ENCODE data around the gene SSR1.
"Not testable (repeated sequence)": the region's sequence is repeated elsewhere in the genome, so short reads cannot be mapped to it uniquely, and the experiment has no call there.

The SSR1 gene

DNA sequence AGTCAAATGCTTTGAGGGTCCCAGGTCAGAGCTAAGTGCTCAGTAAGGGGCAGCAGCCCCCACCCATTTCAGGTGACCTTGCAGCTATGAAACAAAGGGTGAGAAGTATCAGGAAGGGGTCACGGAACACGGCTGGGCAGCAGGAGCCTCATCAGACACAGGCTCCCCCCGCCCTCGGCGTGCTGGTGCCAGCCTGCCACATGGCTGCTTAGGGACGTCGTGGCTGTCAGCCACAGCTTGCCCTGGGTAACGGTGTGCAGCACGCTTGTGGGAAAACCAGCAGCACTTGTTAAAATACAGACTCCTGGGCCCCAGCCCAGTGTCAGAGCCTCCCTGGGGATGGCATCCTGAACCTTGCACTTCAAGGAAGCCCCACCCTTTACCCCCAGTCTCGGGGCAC is 39.3 kb downstream of the SSR1 start:
- DNase-seq: no peak

DNA sequence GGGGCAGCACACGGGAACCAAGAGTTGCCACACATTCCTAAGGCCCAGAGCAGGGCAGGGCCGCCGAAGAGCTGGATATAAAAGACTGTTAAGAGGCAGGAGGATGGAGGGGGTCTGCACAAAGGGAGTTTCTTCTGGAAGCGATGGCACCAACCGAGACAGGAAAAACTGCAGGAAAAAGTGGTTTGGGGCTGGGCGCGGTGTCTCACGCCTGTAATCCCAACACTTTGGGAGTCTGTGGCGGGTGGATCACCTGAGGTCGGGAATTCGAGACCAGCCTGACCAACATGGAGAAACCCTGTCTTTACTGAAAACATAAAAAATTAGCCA is 41.8 kb downstream of the SSR1 start:
- DNase-seq: no peak

- no peak for DNase-seq
Observed at GRCh38 chr6:7270320-7271204, 42.4 kb downstream of the SSR1 start.

- no peak for DNase-seq
Observed at GRCh38 chr6:7269816-7270215, 43.2 kb downstream of the SSR1 start.

GRCh38 chr6:7268816-7269555 is 44.0 kb downstream of the SSR1 start:
- DNase-seq: no peak

DNA sequence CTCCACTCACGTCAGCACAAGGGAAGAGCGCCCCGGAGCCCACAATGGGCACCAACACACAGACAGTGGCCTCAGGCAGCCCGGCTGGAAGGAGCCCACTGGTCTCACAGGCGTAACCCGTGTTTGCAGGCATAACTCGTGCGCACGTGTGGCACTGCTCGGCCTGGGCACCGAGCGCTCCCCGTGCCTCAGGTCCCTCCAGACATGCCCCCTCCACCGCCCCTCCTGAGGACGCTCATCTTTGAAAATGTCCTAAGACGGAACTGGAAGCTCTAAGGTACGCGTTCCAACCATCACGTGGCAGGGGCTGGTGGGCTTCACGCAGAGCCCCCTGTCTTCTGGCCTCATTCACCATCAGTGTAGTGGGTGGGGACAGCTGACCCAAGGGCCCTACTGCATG is 44.6 kb downstream of the SSR1 start:
- DNase-seq: no peak

DNA sequence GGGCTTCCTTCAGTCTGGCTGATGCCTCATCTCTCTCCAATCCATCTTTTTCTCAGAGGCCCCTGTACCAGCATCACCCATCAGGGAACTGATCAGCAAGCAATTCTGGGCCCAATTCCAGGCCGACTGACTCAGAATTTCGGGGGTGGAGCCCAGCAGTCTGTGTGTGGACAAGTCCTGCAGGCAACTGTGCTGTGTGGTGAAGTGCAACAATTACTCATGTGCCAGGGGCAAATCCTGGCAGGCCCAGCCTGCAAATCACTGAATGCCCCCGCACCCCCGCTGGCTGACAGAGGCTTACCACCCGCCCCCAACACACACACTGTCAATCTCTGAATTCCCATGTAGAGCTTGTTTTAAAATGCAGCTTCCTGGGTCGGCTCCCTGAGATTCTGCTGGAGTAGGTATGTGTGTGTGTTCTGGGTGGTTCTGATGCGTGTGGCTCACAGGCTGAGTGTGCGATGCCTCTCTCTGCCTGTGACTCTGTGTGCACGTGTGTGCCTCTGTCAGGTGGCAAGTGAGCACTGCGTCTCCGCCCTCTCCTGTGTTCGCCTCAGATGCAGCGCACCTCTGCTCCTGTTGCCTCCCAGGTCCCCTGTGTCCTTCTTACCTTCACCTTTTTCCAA is 45.4 kb downstream of the SSR1 start:
- no peak for DNase-seq

DNA sequence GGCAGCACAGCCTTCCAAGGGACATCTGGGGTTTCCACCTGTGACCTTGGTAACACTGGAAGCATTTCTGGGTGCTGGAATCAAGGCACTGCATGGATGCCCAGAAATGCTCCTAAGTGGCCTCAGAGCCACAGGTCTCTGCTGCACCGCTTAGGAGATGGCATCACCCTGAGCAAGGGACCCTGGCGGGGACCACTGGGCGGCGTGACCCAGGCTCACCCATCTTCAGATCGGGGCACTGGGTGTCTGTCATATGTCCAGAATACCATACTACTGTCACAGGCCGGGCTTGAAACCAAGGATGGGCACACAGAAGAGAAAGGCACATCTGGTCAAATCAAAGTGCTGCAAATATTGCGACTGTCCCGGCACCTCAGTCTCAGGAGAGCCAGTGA is 45.9 kb downstream of the SSR1 start:
- DNase-seq: no peak

DNA sequence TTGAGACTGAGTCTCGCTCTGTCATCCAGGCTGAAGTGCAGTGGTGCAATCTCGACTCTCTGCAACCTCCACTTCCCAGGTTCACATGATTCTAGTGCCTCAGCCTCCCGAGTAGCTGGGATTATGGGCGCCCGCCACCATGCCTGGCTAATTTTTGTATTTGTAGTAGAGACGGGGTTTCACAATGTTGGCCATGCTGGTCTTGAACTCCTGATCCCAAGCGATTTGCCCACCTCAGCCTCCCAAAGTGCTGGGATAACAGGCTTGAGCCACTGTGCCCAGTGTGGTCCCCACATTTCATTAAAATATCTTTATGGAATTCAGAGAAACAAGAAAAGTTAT is 47.6 kb downstream of the SSR1 start:
- not testable (repeated sequence) for DNase-seq

DNA sequence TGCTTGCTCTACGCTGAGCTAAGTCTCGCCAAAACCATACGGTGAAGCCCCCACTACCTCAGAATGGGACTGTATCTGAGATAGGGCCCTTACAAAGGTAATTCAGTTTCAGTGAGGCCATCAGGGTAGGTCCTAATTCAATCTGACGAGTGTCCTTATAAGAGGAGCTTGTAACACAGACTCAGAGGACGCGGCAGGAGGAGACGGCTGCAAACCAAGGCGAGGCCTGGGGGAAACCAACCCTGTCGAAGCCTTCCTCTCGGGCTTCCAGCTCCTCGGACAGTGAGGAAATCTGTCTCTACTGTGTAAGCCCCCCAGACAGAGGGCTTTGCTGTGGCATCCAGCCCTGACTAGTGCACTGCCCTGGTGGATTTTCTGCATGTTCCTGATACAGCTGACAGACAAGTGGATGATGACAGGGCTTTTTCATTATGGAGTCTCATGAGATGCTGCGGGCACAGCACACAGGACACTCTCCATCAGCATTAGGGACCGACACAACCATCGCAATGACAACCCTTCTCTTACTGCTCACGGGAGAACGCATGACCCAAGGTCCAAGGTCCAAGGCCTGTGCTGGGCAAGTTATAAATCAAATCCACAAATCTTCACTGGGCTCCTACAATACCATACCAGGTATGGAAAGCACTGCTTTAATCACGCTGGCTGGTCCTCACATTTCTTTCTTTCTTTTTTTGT is 48.2 kb downstream of the SSR1 start:
- DNase-seq: no peak

GRCh38 chr6:7264041-7264440 is 49.0 kb downstream of the SSR1 start:
- no peak for DNase-seq

DNA sequence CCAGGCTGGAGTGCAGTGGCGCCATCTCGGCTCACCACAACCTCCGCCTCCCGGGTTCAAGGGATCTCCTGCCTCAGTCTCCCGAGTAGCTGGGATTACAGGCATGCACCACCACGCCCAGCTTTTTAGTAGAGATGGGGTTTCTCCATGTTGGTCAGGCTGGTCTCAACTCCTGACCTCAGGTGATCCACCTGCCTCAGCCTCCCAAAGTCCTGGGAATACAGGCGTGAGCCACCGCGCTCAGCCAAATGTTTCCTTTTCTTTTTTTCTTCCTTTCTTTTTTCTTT is 49.5 kb downstream of the SSR1 start:
- not testable (repeated sequence) for DNase-seq

- DNase-seq: no peak
Observed at GRCh38 chr6:7262746-7263518, 50.1 kb downstream of the SSR1 start.

GRCh38 chr6:7261852-7262461 is 51.0 kb downstream of the SSR1 start:
- DNase-seq: no peak

GRCh38 chr6:7261032-7261841 is 51.8 kb downstream of the SSR1 start:
- no peak for DNase-seq

DNA sequence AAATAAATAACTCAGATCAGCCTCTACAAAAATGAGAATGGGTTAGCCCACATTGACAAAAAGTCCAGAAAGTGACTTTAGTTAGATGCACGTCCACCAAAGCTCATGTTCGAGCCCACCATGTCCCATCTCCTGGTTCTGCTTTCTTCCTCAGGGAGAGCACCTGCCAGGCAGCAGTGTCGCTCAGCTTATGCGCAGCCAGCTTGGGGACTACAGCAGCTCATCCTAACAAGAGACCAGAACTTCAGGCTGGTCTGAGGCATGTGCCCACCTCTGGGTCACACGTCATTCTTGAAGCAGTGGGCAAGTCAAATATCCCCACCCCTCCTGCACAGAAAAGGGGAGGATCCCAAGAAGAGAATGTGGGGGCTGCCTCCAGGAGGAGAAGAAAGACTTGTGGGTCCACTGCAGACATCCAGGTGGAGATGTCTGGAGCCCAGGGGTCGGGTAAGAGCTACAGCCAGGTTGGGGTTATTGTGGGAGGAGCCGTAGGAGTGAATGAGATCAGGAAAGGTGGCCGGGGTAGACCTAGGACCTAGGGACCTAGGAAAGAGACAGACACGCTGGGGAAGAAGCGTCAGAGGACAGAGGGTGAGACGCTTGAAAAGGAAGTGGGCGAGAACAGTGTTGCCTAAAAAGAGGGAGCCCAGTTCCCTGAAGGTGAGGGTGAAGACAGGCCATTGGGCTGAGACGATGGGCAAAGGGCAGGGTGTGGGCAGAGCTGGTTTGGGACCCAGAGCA is 52.5 kb downstream of the SSR1 start:
- DNase-seq: no peak

DNA sequence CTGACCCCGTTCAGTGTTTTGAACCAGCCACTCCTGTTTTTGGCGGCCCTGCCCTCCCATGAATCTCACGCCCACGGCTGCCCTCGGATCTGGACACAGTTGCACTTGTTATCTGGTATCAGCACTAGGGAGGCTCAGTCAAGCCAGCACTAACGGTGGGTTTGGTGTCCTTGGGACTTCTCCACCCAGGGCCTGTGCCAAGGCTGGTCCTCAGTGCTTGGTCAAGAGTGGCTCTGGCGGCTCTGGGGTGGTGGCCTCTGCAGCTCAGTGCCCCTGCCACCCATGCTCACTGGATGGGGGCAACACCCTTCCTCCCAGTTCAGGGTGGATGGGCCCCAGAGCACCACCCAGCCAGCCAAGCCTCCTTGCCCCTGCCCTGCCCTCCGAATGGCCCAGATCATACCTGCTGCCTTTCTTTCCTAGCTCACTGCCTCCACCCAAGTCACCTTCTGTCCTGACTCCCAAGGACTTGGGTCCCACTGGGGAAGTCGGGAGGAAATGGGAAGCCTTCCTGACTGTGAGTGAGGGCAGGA is 54.7 kb downstream of the SSR1 start:
- DNase-seq: no peak

DNA sequence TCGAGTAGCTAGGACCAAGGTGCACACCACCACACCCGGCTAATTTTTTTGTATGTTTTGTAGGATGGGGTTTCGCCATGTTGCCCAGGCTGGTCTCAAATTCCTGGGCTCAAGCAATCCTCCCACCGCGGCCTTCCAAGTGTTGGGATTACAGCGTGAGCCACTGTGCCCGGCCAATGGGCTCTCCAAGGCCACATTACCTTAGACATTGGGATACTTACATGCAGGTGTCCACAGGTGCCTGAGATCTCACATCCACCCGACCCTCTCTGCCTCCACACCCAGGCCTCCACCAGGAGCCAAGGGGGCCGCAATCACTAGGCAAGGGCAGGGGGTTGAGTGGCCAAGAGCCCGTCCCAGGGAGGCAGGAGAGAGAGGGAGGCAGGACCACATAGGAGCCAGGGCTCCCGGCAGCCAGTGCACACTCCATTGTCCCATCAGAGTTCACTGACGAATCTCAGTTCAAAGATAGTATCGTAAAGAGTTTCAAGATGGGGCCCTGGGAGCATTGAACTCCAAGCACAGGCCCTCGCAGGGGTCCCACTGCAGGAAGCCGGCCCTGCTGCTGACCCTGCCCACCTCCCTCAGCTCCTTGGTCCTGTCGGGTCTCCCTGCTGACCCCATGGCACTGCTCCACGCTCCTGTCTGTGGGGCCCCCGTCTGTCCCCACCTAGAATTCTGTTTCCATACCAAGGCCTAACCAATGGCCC is 55.3 kb downstream of the SSR1 start:
- DNase-seq: no peak

GRCh38 chr6:7256785-7257184 is 56.2 kb downstream of the SSR1 start:
- no peak for DNase-seq

DNA sequence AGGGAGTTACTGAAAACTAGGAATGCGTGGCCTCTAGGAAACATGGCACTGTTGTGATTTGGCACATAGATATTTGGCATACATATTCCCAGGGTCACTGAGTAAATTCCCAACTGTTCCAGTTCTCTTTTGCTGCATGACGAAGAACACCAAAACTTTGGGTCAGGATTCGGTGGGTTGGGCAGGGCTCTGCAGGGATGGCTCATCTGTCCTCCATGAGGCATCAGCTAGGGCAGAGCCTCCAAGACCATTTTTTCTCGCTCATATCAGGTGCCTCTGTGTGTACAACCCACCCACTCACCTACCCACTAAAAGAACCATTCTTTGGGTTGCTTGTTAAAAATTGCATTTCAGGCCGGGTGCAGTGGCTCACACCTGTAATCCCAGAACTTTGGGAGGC is 57.1 kb downstream of the SSR1 start:
- no peak for DNase-seq
